H1 (cell line): ENCODE measurements around the gene ATP1A1. TPM values are rescaled to one million over a fixed set of nuclear protein-coding genes. Genes with fewer than 3 reads are reported as not detected.

Experiments used
- CTCF ChIA-PET: fragments of 300-600 bp; sonication (Branson Sonifier 250); formaldehyde crosslinking; loops from one replicate; lab custom pipeline; 2021; ENCODE audit not compliant: partially characterized antibody; lab: Charles Lee
- POLR2A ChIA-PET: fragments of 300-600 bp; sonication (Branson Sonifier 250); formaldehyde crosslinking; loops from one replicate; lab custom pipeline; 2021; ENCODE audit warnings: inconsistent platforms; ENCODE audit not compliant: partially characterized antibody; lab: Charles Lee
- DNase-seq, 2 experiments: peaks; one replicate each; pipeline versions ENCODE4 v3.0.0 to v3.0.0-alpha.2; 2010 to 2022; ENCODE audit warnings: low spot score in 2 of 2, low read depth in 1 of 2, mixed read lengths in 1 of 2
- FAIRE-seq: peaks from 2 replicates; lab custom pipeline; 2011; peaks lifted over from hg19 to GRCh38; lab: Jason Lieb, UNC
- H2AFZ ChIP-seq: 2 replicates; pipeline ENCODE4 v1.8.1; 2012; ENCODE audit warnings: low read length, inconsistent platforms
- H2AK5ac ChIP-seq: 2 replicates; pipeline ENCODE4 v1.6.1; 2013; ENCODE audit warnings: low read depth, low read length
- H2BK120ac ChIP-seq: replicated peaks from 2 replicates; pipeline ENCODE3; 2013; ENCODE audit warnings: low read depth, low read length, inconsistent platforms
- H2BK12ac ChIP-seq: 2 replicates; pipeline ENCODE4 v1.6.1; 2013; ENCODE audit warnings: low read depth, low read length
- H2BK15ac ChIP-seq: 2 replicates; pipeline ENCODE4 v1.6.1; 2013; ENCODE audit warnings: low read length
- H2BK20ac ChIP-seq: 2 replicates; pipeline ENCODE4 v1.6.1; 2013; ENCODE audit warnings: low read length
- H2BK5ac ChIP-seq: 2 replicates; pipeline ENCODE4 v1.6.1; 2013; ENCODE audit warnings: low read depth, low read length
- H3K14ac ChIP-seq: 2 replicates; pipeline ENCODE4 v1.6.1; 2013; ENCODE audit warnings: inconsistent platforms; ENCODE audit not compliant: insufficient read length
- H3K18ac ChIP-seq: 2 replicates; pipeline ENCODE4 v1.6.1; 2013; ENCODE audit warnings: low read length; ENCODE audit errors: extremely low read depth
- H3K23ac ChIP-seq: 2 replicates; pipeline ENCODE4 v1.6.1; 2013; ENCODE audit warnings: inconsistent platforms; ENCODE audit not compliant: insufficient read length
- H3K23me2 ChIP-seq: 2 replicates; pipeline ENCODE4 v1.6.1; 2013; ENCODE audit warnings: low read depth, low read length
- H3K27ac ChIP-seq: 2 replicates; pipeline ENCODE4 v1.6.1; 2011; ENCODE audit warnings: low read depth, low read length, inconsistent platforms
- H3K27me3 ChIP-seq, 4 experiments: replicated peaks in 1 of 4; 1 replicate in 1 of 4; 2 replicates in 3 of 4; pipeline versions ENCODE4 v1.6.1 to v1.8.1; 2011 to 2013; ENCODE audit warnings: low read length in 3 of 4, mild to moderate bottlenecking in 3 of 4, inconsistent platforms in 2 of 4, mixed read lengths in 2 of 4, moderate library complexity in 1 of 4; ENCODE audit not compliant: control insufficient read depth in 3 of 4, insufficient read depth in 3 of 4; ENCODE audit errors: extremely low read depth in 1 of 4
- H3K36me3 ChIP-seq, 4 experiments: 2 replicates each; pipeline versions ENCODE4 v1.6.1 to v1.8.1; 2011 to 2013; ENCODE audit warnings: mild to moderate bottlenecking in 4 of 4, low read length in 3 of 4, moderate library complexity in 2 of 4, control low read depth in 1 of 4, inconsistent platforms in 1 of 4; ENCODE audit not compliant: insufficient read depth in 4 of 4, control insufficient read depth in 2 of 4
- H3K4ac ChIP-seq: replicated peaks from 2 replicates; pipeline ENCODE3; 2013; ENCODE audit warnings: low read length, low read depth, mixed read lengths, inconsistent platforms; ENCODE audit not compliant: insufficient read length
- H3K4me1 ChIP-seq, 4 experiments: replicated peaks in 1 of 4; 1 replicate in 1 of 4; 2 replicates in 3 of 4; pipeline versions ENCODE4 v1.6.1 to v1.8.1; 2011 to 2013; ENCODE audit warnings: low read length in 3 of 4, inconsistent platforms in 2 of 4, mixed read lengths in 1 of 4; ENCODE audit not compliant: insufficient read depth in 4 of 4, control insufficient read depth in 3 of 4
- H3K4me2 ChIP-seq, 2 experiments: 2 replicates each; pipeline versions ENCODE4 v1.6.1 to v1.8.1; 2011 to 2013; ENCODE audit warnings: low read depth in 2 of 2, low read length in 2 of 2, control low read depth in 1 of 2, inconsistent platforms in 1 of 2, mild to moderate bottlenecking in 1 of 2; ENCODE audit not compliant: insufficient read depth in 1 of 2
- H3K4me3 ChIP-seq, 4 experiments: fragments of 200-600, 300-600 bp in 1 of 4; sonication (generic), shearing (Covaris generic), sonication (Bioruptor Twin) in 1 of 4; 2 replicates each; pipeline versions ENCODE4 v1.5.1 to v1.8.1; 2011 to 2016; ENCODE audit warnings: low read length in 4 of 4, low read depth in 3 of 4, control low read depth in 2 of 4, inconsistent platforms in 2 of 4, mild to moderate bottlenecking in 2 of 4, mixed read lengths in 1 of 4, moderate library complexity in 1 of 4; ENCODE audit not compliant: insufficient read depth in 2 of 4; ENCODE audit errors: extremely low read depth in 1 of 4
- H3K56ac ChIP-seq: replicated peaks from 2 replicates; pipeline ENCODE3; 2013; ENCODE audit warnings: low read depth, mild to moderate bottlenecking, mixed read lengths, low read length, inconsistent platforms; ENCODE audit not compliant: insufficient read length
- H3K79me1 ChIP-seq: 2 replicates; pipeline ENCODE4 v1.6.1; 2013; ENCODE audit warnings: low read depth, low read length, control low read depth
- H3K79me2 ChIP-seq, 2 experiments: 2 replicates each; pipeline versions ENCODE4 v1.6.1 to v1.8.1; 2012 to 2013; ENCODE audit warnings: low read length in 2 of 2, mild to moderate bottlenecking in 2 of 2, inconsistent platforms in 1 of 2; ENCODE audit not compliant: insufficient read depth in 2 of 2, control insufficient read depth in 1 of 2
- H3K9ac ChIP-seq, 4 experiments: replicated peaks in 1 of 4; 1 replicate in 1 of 4; 2 replicates in 3 of 4; pipeline versions ENCODE4 v1.6.1 to v1.8.1; 2011 to 2013; ENCODE audit warnings: low read depth in 3 of 4, low read length in 3 of 4, control low read depth in 2 of 4, mild to moderate bottlenecking in 2 of 4, moderate library complexity in 2 of 4, inconsistent platforms in 1 of 4; ENCODE audit errors: extremely low read depth in 1 of 4
- H3K9me3 ChIP-seq, 2 experiments: 2 replicates each; pipeline versions ENCODE4 v1.6.1 to v1.8.1; 2012 to 2013; ENCODE audit warnings: mild to moderate bottlenecking in 2 of 2, moderate library complexity in 2 of 2, control low read depth in 1 of 2, inconsistent platforms in 1 of 2, low read depth in 1 of 2, low read length in 1 of 2, mixed read lengths in 1 of 2; ENCODE audit not compliant: insufficient read depth in 2 of 2
- H4K20me1 ChIP-seq, 2 experiments: replicated peaks in 1 of 2; 2 replicates each; pipeline versions ENCODE3 to v1.8.1; 2011 to 2013; ENCODE audit warnings: inconsistent platforms in 2 of 2, low read length in 2 of 2, mild to moderate bottlenecking in 1 of 2; ENCODE audit not compliant: insufficient read depth in 2 of 2, control insufficient read depth in 1 of 2
- H4K5ac ChIP-seq: 2 replicates; pipeline ENCODE4 v1.6.1; 2013; ENCODE audit warnings: low read length, low read depth, mixed read lengths, inconsistent platforms; ENCODE audit not compliant: insufficient read length
- H4K8ac ChIP-seq: 2 replicates; pipeline ENCODE4 v1.8.0; 2013; ENCODE audit warnings: mild to moderate bottlenecking, moderate library complexity, low read length, inconsistent platforms; ENCODE audit not compliant: insufficient read depth; ENCODE audit errors: extremely low read depth
- H4K91ac ChIP-seq: replicated peaks from 2 replicates; pipeline ENCODE3; 2013; ENCODE audit warnings: low read length, mixed read lengths, inconsistent platforms; ENCODE audit not compliant: insufficient read length
- ASH2L ChIP-seq: fragments of 200-600, 300-600 bp; sonication (generic); IDR thresholded peaks from one replicate; pipeline ENCODE4 v1.7.1; 2017; ENCODE audit warnings: low read length
- BCL11A ChIP-seq, 2 experiments: IDR thresholded peaks; one replicate each; pipeline ENCODE4 v1.6.1; 2011; ENCODE audit warnings: low read depth in 2 of 2, low read length in 2 of 2, mild to moderate bottlenecking in 2 of 2
- JUN ChIP-seq: IDR thresholded peaks from 2 replicates; pipeline ENCODE4 v1.6.1; 2011; ENCODE audit warnings: low read depth, mild to moderate bottlenecking, improper control_type of control experiment, low read length
- MAFK ChIP-seq: IDR thresholded peaks from 2 replicates; pipeline ENCODE4 v1.6.1; 2012; ENCODE audit warnings: low read depth, mild to moderate bottlenecking, improper control_type of control experiment, low read length
- POLR2AphosphoS5 ChIP-seq: IDR thresholded peaks from 2 replicates; pipeline ENCODE4 v1.6.1; 2011; ENCODE audit warnings: low read depth, low read length
- SUZ12 ChIP-seq: fragments of 200-600 bp; sonication (generic); IDR thresholded peaks from 2 replicates; pipeline ENCODE4 v1.6.1; 2012; ENCODE audit warnings: mild to moderate bottlenecking, inconsistent platforms, low read length, moderate library complexity, mixed read lengths
- TCF12 ChIP-seq: IDR thresholded peaks from 2 replicates; pipeline ENCODE4 v1.6.1; 2011; ENCODE audit warnings: low read depth, mild to moderate bottlenecking, low read length
- WGBS, 2 experiments: shearing (Covaris generic) in 1 of 2; methylation state at CpG; one replicate each; pipeline versions ENCODE4 v1.1.6 to v1.1.7; 2013 to 2015; ENCODE audit warnings: low lambda C conversion rate in 2 of 2, mixed read lengths in 2 of 2, inconsistent platforms in 1 of 2, low coverage in 1 of 2, missing lambda C conversion rate in 1 of 2; ENCODE audit not compliant: insufficient replicate concordance in 2 of 2, insufficient coverage in 1 of 2, insufficient read length in 1 of 2; ENCODE audit errors: extremely low coverage in 1 of 2, missing lambda C conversion rate in 1 of 2; 5-methylcytosine and 5-hydroxymethylcytosine counted together
- polyA plus RNA-seq, 7 experiments: library from polyadenylated mRNA; depleted of rRNA in 3 of 7; stranded (reverse) in 5 of 7; unstranded in 2 of 7; fragments of >200 nt in 5 of 7; fragments of 200-250 nt in 2 of 7; gene quantifications; 1 replicate in 5 of 7; 2 replicates in 1 of 7; 4 replicates in 1 of 7; pipeline versions ENCODE4 v1.2.1 to v1.2.3, GENCODE V29; 2011 to 2013; ENCODE audit warnings: missing spikeins in 2 of 7, mixed read lengths in 2 of 7
- total RNA-seq: library from RNA; stranded (reverse); fragmentation: NEBNext Ultra II Directional; extraction: Animal tissue kit (Norgen Biotek cat#: 25700); gene quantifications from 2 replicates; pipeline ENCODE4 v1.2.1, GENCODE V29; 2021
- TF ChIP-seq, protein P1 (sequence below): IDR thresholded peaks from 2 replicates; pipeline ENCODE4 v1.6.1; 2012; ENCODE audit warnings: low read length, inconsistent platforms
- TF ChIP-seq, protein P2 (sequence below), 3 experiments: IDR thresholded peaks; 1 replicate in 2 of 3; 2 replicates in 1 of 3; pipeline versions ENCODE4 v1.5.1 to v1.6.1; 2011; ENCODE audit warnings: low read length in 3 of 3, mild to moderate bottlenecking in 3 of 3, inconsistent platforms in 2 of 3, low read depth in 1 of 3, moderate library complexity in 1 of 3; ENCODE audit not compliant: insufficient read depth in 1 of 3; ENCODE audit errors: control extremely low read depth in 1 of 3

ATP1A1 gene
- total and polyA plus RNA-seq, 2 of the 8 experiments (the other 6 are each of a cell fraction or from before 2014, with no cell fraction given): 222 to 325 TPM

DNA sequence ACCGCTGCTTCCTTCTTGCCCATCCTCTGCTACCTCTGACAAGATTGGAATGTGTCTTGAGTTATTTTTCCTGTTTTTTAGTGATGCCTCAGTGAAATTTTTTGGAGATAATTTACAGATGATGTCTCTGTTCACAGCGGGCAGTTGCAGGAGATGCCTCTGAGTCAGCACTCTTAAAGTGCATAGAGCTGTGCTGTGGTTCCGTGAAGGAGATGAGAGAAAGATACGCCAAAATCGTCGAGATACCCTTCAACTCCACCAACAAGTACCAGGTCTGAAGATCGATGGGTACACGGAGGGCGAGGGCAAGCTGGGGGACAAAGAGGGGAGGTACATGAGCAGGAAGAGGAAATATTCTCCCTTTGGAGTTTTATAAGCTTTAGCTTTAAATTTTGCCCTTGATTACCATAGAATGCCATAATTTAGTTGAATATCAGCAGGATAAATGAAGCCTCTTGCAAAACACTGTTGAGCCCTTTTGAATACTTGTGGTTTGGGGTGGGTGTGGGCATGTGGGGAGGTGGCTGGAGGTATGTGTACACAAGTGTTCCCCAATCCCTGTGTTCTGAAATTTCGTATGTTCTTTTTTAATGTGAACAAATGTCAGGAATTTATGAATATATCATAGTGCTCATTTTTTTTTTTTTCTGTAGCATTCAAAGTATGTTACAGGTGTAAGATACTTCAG lies 19.8 kb downstream of the ATP1A1 start:
- CTCF ChIA-PET: interaction anchor here (1.2 to 4.8 kb wide), 4 partner anchors 9 to 254 kb away, joined by 3 to 19 read pairs (median 6); no protein-coding TSS in a partner anchor
- no peak for FAIRE-seq
- TF ChIP-seq POLR2AphosphoS5 (no peak), MAFK (no peak), TCF12 (no peak), ASH2L (no peak), JUN (no peak), BCL11A (IDR thresholded peaks at IDR 0.05; ENCODE audit: low read depth in 2 of 2, low read length in 2 of 2) (no peak), SUZ12 (no peak)
- TF ChIP-seq, protein P1, sequence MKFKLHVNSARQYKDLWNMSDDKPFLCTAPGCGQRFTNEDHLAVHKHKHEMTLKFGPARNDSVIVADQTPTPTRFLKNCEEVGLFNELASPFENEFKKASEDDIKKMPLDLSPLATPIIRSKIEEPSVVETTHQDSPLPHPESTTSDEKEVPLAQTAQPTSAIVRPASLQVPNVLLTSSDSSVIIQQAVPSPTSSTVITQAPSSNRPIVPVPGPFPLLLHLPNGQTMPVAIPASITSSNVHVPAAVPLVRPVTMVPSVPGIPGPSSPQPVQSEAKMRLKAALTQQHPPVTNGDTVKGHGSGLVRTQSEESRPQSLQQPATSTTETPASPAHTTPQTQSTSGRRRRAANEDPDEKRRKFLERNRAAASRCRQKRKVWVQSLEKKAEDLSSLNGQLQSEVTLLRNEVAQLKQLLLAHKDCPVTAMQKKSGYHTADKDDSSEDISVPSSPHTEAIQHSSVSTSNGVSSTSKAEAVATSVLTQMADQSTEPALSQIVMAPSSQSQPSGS: no peak
- TF ChIP-seq, protein P2, sequence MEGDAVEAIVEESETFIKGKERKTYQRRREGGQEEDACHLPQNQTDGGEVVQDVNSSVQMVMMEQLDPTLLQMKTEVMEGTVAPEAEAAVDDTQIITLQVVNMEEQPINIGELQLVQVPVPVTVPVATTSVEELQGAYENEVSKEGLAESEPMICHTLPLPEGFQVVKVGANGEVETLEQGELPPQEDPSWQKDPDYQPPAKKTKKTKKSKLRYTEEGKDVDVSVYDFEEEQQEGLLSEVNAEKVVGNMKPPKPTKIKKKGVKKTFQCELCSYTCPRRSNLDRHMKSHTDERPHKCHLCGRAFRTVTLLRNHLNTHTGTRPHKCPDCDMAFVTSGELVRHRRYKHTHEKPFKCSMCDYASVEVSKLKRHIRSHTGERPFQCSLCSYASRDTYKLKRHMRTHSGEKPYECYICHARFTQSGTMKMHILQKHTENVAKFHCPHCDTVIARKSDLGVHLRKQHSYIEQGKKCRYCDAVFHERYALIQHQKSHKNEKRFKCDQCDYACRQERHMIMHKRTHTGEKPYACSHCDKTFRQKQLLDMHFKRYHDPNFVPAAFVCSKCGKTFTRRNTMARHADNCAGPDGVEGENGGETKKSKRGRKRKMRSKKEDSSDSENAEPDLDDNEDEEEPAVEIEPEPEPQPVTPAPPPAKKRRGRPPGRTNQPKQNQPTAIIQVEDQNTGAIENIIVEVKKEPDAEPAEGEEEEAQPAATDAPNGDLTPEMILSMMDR (IDR thresholded peaks at IDR 0.05; ENCODE audit: control extremely low read depth in 1 of 3, insufficient read depth in 1 of 3, low read depth in 1 of 3, low read length in 3 of 3): no peak

More for the DNA sequence above, 19.8 kb downstream of the ATP1A1 start:
- Histone ChIP-seq H3K4me2 (no peak overlapping the region), H2BK12ac (no peak overlapping the region), H3K14ac (no peak overlapping the region), H2BK5ac (no peak overlapping the region), H3K23me2 (no peaks in the 10 kb centered on the region), H3K79me2 (no peaks in the 10 kb centered on the region; a peak in 2 of 4 replicates), H4K20me1 (peaks cover 0 to 3% of the 10 kb centered on the region in 2 experiments), H3K4me1 (no peaks in the 10 kb centered on the region), H3K56ac (no peak overlapping the region), H4K91ac (no peak overlapping the region), H2AFZ (no peak overlapping the region), H3K4ac (no peak overlapping the region), H4K5ac (no peak overlapping the region), H3K79me1 (no peaks in the 10 kb centered on the region), H2AK5ac (no peak overlapping the region), H3K36me3 (peaks cover 61 to 93% (median 91%) of the 10 kb centered on the region in 4 experiments), H2BK120ac (no peak overlapping the region), H3K4me3 (no peak overlapping the region), H2BK15ac (no peak overlapping the region), H3K27ac (no peak overlapping the region), H2BK20ac (no peak overlapping the region), H3K18ac (no peak overlapping the region), H3K23ac (no peak overlapping the region), H3K27me3 (peaks cover 0 to 1% (median 0%) of the 10 kb centered on the region in 4 experiments; a peak in 1 of 7 replicates), H3K9ac (no peak overlapping the region), H3K9me3 (no peaks in the 10 kb centered on the region), H4K8ac (no peak overlapping the region)
- no peak for DNase-seq
- POLR2A ChIA-PET: no interaction called here
- 92% methylated on average over 10 of the region's 10 CpGs; no CpG with 5 or more reads in 1 of the 2 experiments for WGBS, 2 experiments
